Colonic mucosa (tissue), 4 donors: Measurements from ENCODE around the gene ZSWIM4. TPM values are rescaled to one million over a fixed set of nuclear protein-coding genes. Genes with fewer than 3 reads are reported as not detected.

ENCODE experiments used
- DNase-seq: peaks from one replicate; pipeline ENCODE4 v3.0.0-alpha.2; 2020
- H3K27ac ChIP-seq: fragments of 200-600 bp; one replicate; pipeline ENCODE4 v1.8.0; 2021
- H3K27me3 ChIP-seq: fragments of 200-600 bp; one replicate; pipeline ENCODE4 v1.8.0; 2021
- H3K36me3 ChIP-seq: fragments of 200-600 bp; one replicate; pipeline ENCODE4 v1.8.0; 2021
- H3K4me1 ChIP-seq: fragments of 200-600 bp; one replicate; pipeline ENCODE4 v1.8.0; 2021; ENCODE audit warnings: mild to moderate bottlenecking
- H3K4me3 ChIP-seq: fragments of 200-600 bp; one replicate; pipeline ENCODE4 v1.8.0; 2021
- H3K9ac ChIP-seq, 2 donors: one replicate each; pipeline ENCODE4 v1.7.0; 2013; ENCODE audit warnings: control low read depth in 2 of 2, low read depth in 2 of 2, low read length in 2 of 2
- H3K9me3 ChIP-seq: fragments of 200-600 bp; one replicate; pipeline ENCODE4 v1.8.0; 2021
- intact Hi-C: fragments of 100-400 bp; cut with DNase I; formaldehyde crosslinking; loops from one replicate; pipeline ENCODE4 v1.14.1; 2022
- total RNA-seq, 2 donors: library from RNA; stranded (reverse); fragmentation: NEBNext Ultra II Directional in 1 of 2; extraction: Animal tissue kit (Norgen Biotek cat#: 25700) in 1 of 2; gene quantifications; one replicate each; pipeline ENCODE4 v1.2.1, GENCODE V29; 2021
- TF ChIP-seq, protein P1 (sequence below): fragments of 200-600 bp; IDR thresholded peaks from one replicate; pipeline ENCODE4 v1.8.0; 2022; ENCODE audit warnings: antibody characterized with exemption, mild to moderate bottlenecking
- donor health status: healthy.
- donor health status: DM: no; HTN: no; CAD: no.
- donor health status: DM: no; HTN: no; CAD: no.

Gene ZSWIM4
- total RNA-seq, 2 donors from 2014 or later, result 2.9 to 4.3 TPM

DNA sequence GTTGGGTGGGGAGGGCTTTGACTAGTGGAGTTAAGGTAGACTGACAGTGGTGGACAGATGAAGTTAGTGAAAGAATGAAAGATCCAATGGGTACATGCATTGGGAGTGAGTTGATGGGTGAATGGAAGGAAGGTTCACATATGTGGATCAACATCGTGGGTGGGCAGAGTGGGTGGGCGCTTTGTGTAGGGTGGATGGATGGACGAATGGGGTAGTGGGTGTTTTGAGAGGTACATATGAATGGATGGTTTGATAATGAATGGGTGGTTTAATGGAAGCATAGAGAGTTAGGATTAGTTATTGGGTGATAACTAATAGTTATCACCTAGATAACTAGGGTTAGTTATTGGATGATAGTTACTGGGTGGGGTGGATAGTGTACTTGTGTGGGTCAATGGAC lies 11.5 kb downstream of the ZSWIM4 start:
- Histone ChIP-seq H3K27ac (no peak overlapping the region), H3K4me1 (no peaks in the 10 kb centered on the region), H3K36me3 (no peaks in the 10 kb centered on the region), H3K9me3 (no peaks in the 10 kb centered on the region), H3K9ac (no peak overlapping the region), H3K4me3 (no peak overlapping the region), H3K27me3 (no peaks in the 10 kb centered on the region)
- DNase-seq, result no peak
- intact Hi-C loops, result no loop called here
- TF ChIP-seq, protein P1, sequence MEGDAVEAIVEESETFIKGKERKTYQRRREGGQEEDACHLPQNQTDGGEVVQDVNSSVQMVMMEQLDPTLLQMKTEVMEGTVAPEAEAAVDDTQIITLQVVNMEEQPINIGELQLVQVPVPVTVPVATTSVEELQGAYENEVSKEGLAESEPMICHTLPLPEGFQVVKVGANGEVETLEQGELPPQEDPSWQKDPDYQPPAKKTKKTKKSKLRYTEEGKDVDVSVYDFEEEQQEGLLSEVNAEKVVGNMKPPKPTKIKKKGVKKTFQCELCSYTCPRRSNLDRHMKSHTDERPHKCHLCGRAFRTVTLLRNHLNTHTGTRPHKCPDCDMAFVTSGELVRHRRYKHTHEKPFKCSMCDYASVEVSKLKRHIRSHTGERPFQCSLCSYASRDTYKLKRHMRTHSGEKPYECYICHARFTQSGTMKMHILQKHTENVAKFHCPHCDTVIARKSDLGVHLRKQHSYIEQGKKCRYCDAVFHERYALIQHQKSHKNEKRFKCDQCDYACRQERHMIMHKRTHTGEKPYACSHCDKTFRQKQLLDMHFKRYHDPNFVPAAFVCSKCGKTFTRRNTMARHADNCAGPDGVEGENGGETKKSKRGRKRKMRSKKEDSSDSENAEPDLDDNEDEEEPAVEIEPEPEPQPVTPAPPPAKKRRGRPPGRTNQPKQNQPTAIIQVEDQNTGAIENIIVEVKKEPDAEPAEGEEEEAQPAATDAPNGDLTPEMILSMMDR, result no peak

DNA sequence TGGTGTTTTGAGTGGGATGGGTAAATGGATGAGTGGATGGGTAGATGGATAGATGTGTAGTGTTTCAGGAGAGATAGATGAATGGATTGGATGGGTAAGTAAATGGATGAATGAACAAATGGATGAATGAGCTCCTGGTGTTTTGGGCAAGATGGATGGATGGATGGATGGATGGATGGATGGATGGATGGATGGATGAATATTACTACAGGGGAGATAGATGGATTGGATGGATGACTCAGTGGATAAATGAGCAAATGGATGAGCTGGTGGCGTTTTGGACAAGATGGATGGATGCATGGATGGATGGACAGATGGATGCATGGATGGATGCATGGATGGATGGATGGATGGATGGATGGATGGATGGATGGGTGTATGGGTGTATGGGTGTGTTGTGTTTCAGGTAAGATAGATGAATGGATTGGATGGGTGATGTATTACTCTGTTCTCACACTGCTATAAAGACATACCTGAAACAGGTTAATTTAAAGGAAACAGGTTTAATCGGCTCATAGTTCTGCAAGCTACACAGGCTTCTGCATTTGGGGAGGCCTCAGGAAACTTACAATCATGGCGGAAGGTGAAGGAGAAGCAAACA lies 12.3 kb downstream of the ZSWIM4 start:
- intact Hi-C loops, result no loop called here
- Histone ChIP-seq H3K36me3 (no peaks in the 10 kb centered on the region), H3K4me3 (no peak overlapping the region), H3K4me1 (no peaks in the 10 kb centered on the region), H3K9me3 (no peaks in the 10 kb centered on the region), H3K27me3 (no peaks in the 10 kb centered on the region), H3K27ac (no peak overlapping the region), H3K9ac (no peak overlapping the region)
- DNase-seq, result no peak
- TF ChIP-seq, protein P1, result no peak

DNA sequence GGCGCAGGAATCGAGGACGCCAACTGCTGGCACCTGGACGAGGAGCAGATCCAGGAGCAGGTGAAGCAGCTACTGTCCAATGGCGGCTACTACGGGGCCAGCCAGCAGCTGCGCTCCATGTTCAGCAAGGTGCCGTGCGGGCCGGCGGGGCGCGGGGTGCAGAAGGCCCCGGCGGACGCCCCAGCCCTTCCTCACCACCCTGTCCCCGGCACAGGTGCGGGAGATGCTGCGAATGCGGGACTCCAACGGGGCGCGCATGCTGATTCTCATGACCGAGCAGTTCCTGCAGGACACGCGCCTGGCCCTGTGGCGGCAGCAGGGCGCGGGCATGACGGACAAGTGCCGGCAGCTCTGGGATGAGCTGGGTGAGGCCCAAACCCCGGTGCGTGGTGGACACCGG lies 13.6 kb downstream of the ZSWIM4 start:
- Histone ChIP-seq H3K36me3 (no peaks in the 10 kb centered on the region), H3K9me3 (no peaks in the 10 kb centered on the region), H3K27me3 (no peaks in the 10 kb centered on the region), H3K4me1 (no peaks in the 10 kb centered on the region), H3K27ac (no peak overlapping the region), H3K4me3 (no peak overlapping the region), H3K9ac (no peak overlapping the region)
- TF ChIP-seq, protein P1, result no peak
- intact Hi-C loops, result no loop called here
- DNase-seq, result no peak

DNA sequence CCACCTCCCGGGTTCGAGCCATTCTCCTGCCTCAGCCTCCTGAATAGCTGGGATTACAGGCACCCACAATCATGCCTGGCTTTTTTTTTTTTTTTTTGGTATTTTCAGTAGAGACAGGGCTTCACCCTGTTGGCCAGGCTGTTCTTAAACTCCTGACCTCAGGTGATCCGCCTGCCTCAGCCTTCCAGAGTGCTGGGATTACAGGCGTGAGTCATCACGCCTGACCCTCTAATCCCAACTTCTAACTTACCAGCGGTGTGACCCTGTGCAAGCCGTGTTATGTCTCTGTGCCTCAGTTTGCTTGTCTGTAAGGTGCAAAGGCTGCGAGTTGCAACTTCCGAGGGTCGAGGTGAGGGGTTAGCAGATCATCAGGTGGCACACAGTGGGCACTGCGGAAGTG lies 17.3 kb downstream of the ZSWIM4 start:
- intact Hi-C loops, result no loop called here
- no peak overlapping the region for H3K4me3 ChIP-seq
- H3K27ac ChIP-seq, result no peak overlapping the region
- H3K9me3 ChIP-seq, result no peaks in the 10 kb centered on the region
- no peak for DNase-seq
- TF ChIP-seq, protein P1, result no peak
- H3K36me3 ChIP-seq, result no peaks in the 10 kb centered on the region
- no peaks in the 10 kb centered on the region for H3K4me1 ChIP-seq
- H3K27me3 ChIP-seq, result no peaks in the 10 kb centered on the region
- no peak overlapping the region for H3K9ac ChIP-seq

DNA sequence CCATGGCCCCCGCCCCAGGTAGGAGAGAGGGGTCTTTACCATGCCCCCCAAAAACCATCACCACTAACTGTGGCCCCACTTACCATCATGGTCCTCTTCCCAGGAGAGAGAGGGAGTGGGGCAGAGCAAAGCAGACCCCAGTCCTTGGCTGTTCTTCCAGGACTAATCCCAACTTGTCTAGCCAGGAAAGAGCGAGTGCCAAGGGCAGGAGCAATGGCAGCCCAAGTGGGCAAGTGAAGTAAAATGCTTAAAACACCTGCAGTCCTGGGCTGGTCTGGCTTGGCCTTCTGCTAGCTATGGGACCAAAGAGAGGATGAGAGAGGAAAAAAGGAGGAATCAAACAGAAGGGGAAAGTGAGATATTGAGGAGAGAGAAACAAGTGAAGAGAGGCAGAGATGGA lies 17.9 kb downstream of the ZSWIM4 start:
- H3K36me3 ChIP-seq, result no peaks in the 10 kb centered on the region
- H3K4me1 ChIP-seq, result no peaks in the 10 kb centered on the region
- intact Hi-C loops, result no loop called here
- TF ChIP-seq, protein P1, result no peak
- no peak for DNase-seq
- H3K9me3 ChIP-seq, result no peaks in the 10 kb centered on the region
- no peak overlapping the region for H3K9ac ChIP-seq
- no peaks in the 10 kb centered on the region for H3K27me3 ChIP-seq
- H3K27ac ChIP-seq, result no peak overlapping the region
- H3K4me3 ChIP-seq, result no peak overlapping the region
